ENCODE results near the gene NRP2.

The NRP2 gene

GRCh38 chr2:205698286-205699268 lies 16.3 kb downstream of the NRP2 start:
- in situ Hi-C loops (cut with MboI; ENCODE audit: low pct_unique_long_range_greater_than_20kb, low sequenced_read_pairs, unreplicated experiment), result no loop called here
- TF ChIP-seq CTCF (IDR thresholded peaks at IDR 0.05; ENCODE audit: extremely low read depth, insufficient read depth, missing control alignments), result no peak
- DNase-seq (ENCODE audit: low spot score), result no peak

- no peak for DNase-seq (ENCODE audit: low spot score)
- in situ Hi-C loops (cut with MboI; ENCODE audit: low pct_unique_long_range_greater_than_20kb, low sequenced_read_pairs, unreplicated experiment), result no loop called here
- TF ChIP-seq CTCF (IDR thresholded peaks at IDR 0.05; ENCODE audit: extremely low read depth, insufficient read depth, missing control alignments), result no peak
Measured at GRCh38 chr2:205699515-205700289, 17.4 kb downstream of the NRP2 start.

GRCh38 chr2:205700331-205701132 lies 18.2 kb downstream of the NRP2 start:
- no peak for DNase-seq (ENCODE audit: low spot score)
- TF ChIP-seq CTCF (IDR thresholded peaks at IDR 0.05; ENCODE audit: extremely low read depth, insufficient read depth, missing control alignments), result no peak
- in situ Hi-C loops (cut with MboI; ENCODE audit: low pct_unique_long_range_greater_than_20kb, low sequenced_read_pairs, unreplicated experiment), result no loop called here

- in situ Hi-C loops (cut with MboI; ENCODE audit: low pct_unique_long_range_greater_than_20kb, low sequenced_read_pairs, unreplicated experiment), result no loop called here
- no peak for DNase-seq (ENCODE audit: low spot score)
- no peak for TF ChIP-seq CTCF (IDR thresholded peaks at IDR 0.05; ENCODE audit: extremely low read depth, insufficient read depth, missing control alignments)
Measured at GRCh38 chr2:205701509-205701908, 19.2 kb downstream of the NRP2 start.

- no peak for TF ChIP-seq CTCF (IDR thresholded peaks at IDR 0.05; ENCODE audit: extremely low read depth, insufficient read depth, missing control alignments)
- in situ Hi-C loops (cut with MboI; ENCODE audit: low pct_unique_long_range_greater_than_20kb, low sequenced_read_pairs, unreplicated experiment), result no loop called here
- no peak for DNase-seq (ENCODE audit: low spot score)
Measured at GRCh38 chr2:205702576-205702975, 20.3 kb downstream of the NRP2 start.

All from GM13977 (cell line).